HCT116 (cell line): ENCODE data around the gene MST1R. TPM values are rescaled to one million over a fixed set of nuclear protein-coding genes. Genes with fewer than 3 reads are reported as not detected.

Experiments
- ATAC-seq: fragments of 200-7000 bp; cut with Tn5 transposase; 2 replicates; pipeline ENCODE4 v1.9.1; 2020; ENCODE audit warnings: mild to moderate bottlenecking, moderate library complexity
- BruUV-seq: library from RNA; stranded (reverse); fragments of 400-500 nt; replicated peaks from 2 replicates; lab custom pipeline; 2021; lab: Mats Ljungman, UMichigan
- CTCF ChIA-PET: fragments of 300-600 bp; sonication (Branson Sonifier 250); formaldehyde crosslinking; loops from one replicate; lab custom pipeline; 2021; ENCODE audit warnings: antibody characterized with exemption; lab: Charles Lee
- POLR2A ChIA-PET: fragments of 300-600, 350-600 bp; sonication (Branson Sonifier 250); formaldehyde crosslinking; loops from one replicate; lab custom pipeline; 2021; ENCODE audit warnings: antibody characterized with exemption; lab: Charles Lee
- RAD21 ChIA-PET, 2 experiments: fragments of 300-600 bp; sonication (Branson Sonifier 250); formaldehyde crosslinking; loops; one replicate each; lab custom pipeline; 2023; ENCODE audit warnings: low total read pairs in 2 of 2; ENCODE audit not compliant: uncharacterized antibody in 2 of 2, unreplicated experiment in 2 of 2, low non-redundant PET in 1 of 2; lab: Charles Lee
- DNase-seq: peaks from one replicate; pipeline ENCODE4 v3.0.0-alpha.2; 2010; ENCODE audit warnings: low read depth, low spot score
- H2AFZ ChIP-seq: fragments of 200-600 bp; shearing (Covaris generic), sonication (generic); 2 replicates; pipeline ENCODE4 v1.6.1; 2017; ENCODE audit warnings: low read depth, mixed run types, mixed read lengths, antibody characterized with exemption, low read length; ENCODE audit not compliant: poor library complexity, severe bottlenecking
- H3K27ac ChIP-seq: 2 replicates; pipeline ENCODE4 v1.5.1; 2012; ENCODE audit warnings: low read depth, low read length
- H3K27me3 ChIP-seq: fragments of 200-600 bp; sonication (generic); 2 replicates; pipeline ENCODE4 v1.6.1; 2016; ENCODE audit warnings: mixed run types, low read length, mixed read lengths; ENCODE audit not compliant: insufficient read depth
- H3K36me3 ChIP-seq, 2 experiments: fragments of 200-500 bp in 1 of 2; fragments of 200-600 bp in 1 of 2; sonication (Bioruptor generic) in 1 of 2; sonication (generic) in 1 of 2; 2 replicates each; pipeline versions ENCODE4 v1.5.1 to v1.6.1; 2014 to 2016; ENCODE audit warnings: low read length in 2 of 2, inconsistent platforms in 1 of 2, mixed read lengths in 1 of 2, mixed run types in 1 of 2; ENCODE audit not compliant: insufficient read depth in 2 of 2, control insufficient read depth in 1 of 2
- H3K4me1 ChIP-seq, 2 experiments: fragments of 200-600 bp in 1 of 2; sonication (generic) in 1 of 2; 2 replicates each; pipeline versions ENCODE4 v1.5.1 to v1.6.1; 2012 to 2017; ENCODE audit warnings: low read length in 2 of 2, inconsistent platforms in 1 of 2, mild to moderate bottlenecking in 1 of 2, mixed read lengths in 1 of 2, mixed run types in 1 of 2, moderate library complexity in 1 of 2; ENCODE audit not compliant: insufficient read depth in 2 of 2, control insufficient read depth in 1 of 2
- H3K4me2 ChIP-seq: fragments of 200-600 bp; sonication (generic); 2 replicates; pipeline ENCODE4 v1.6.1; 2017; ENCODE audit warnings: mixed run types, low read length, mixed read lengths
- H3K4me3 ChIP-seq, 2 experiments: fragments of 200-600 bp in 1 of 2; sonication (generic) in 1 of 2; replicated peaks in 1 of 2; 2 replicates each; pipeline ENCODE4 v1.5.1; 2011 to 2016; ENCODE audit warnings: low read length in 2 of 2, control low read depth in 1 of 2, low read depth in 1 of 2, mild to moderate bottlenecking in 1 of 2, mixed read lengths in 1 of 2, mixed run types in 1 of 2
- H3K79me2 ChIP-seq: fragments of 200-600 bp; sonication (generic); 2 replicates; pipeline ENCODE4 v1.6.1; 2017; ENCODE audit warnings: mild to moderate bottlenecking, mixed run types, low read length, moderate library complexity, mixed read lengths; ENCODE audit not compliant: insufficient read depth
- H3K9ac ChIP-seq: fragments of 200-600 bp; sonication (generic); 2 replicates; pipeline ENCODE4 v1.6.1; 2016; ENCODE audit warnings: low read length, mixed read lengths
- H3K9me2 ChIP-seq: fragments of 200-600 bp; sonication (generic), shearing (Covaris generic); 2 replicates; pipeline ENCODE4 v1.6.1; 2017; ENCODE audit warnings: mixed run types, mild to moderate bottlenecking, moderate library complexity; ENCODE audit not compliant: insufficient read depth
- H3K9me3 ChIP-seq, 2 experiments: fragments of 200-500 bp in 1 of 2; fragments of 200-600 bp in 1 of 2; sonication (Bioruptor generic) in 1 of 2; sonication (generic) in 1 of 2; 2 replicates each; pipeline ENCODE4 v1.6.1; 2014 to 2017; ENCODE audit warnings: low read length in 2 of 2, mixed read lengths in 2 of 2, inconsistent platforms in 1 of 2, low read depth in 1 of 2, mild to moderate bottlenecking in 1 of 2, mixed run types in 1 of 2, moderate library complexity in 1 of 2; ENCODE audit not compliant: control insufficient read depth in 1 of 2, insufficient read depth in 1 of 2
- H4K20me1 ChIP-seq: fragments of 200-600 bp; sonication (generic), shearing (Covaris generic); 2 replicates; pipeline ENCODE4 v1.6.1; 2017; ENCODE audit warnings: mixed run types, mild to moderate bottlenecking, moderate library complexity; ENCODE audit not compliant: insufficient read depth
- ATF3 ChIP-seq: IDR thresholded peaks from 2 replicates; pipeline ENCODE4 v1.6.1; 2012
- CBX3 ChIP-seq: IDR thresholded peaks from 2 replicates; pipeline ENCODE4 v1.6.1; 2012; ENCODE audit warnings: low read depth
- CEBPB ChIP-seq: IDR thresholded peaks from 2 replicates; pipeline ENCODE4 v1.6.1; 2012; ENCODE audit warnings: low read depth
- ELF1 ChIP-seq: IDR thresholded peaks from 2 replicates; pipeline ENCODE4 v1.6.1; 2012; ENCODE audit warnings: low read depth, borderline replicate concordance
- EZH2 ChIP-seq: fragments of 200-600 bp; sonication (generic); IDR thresholded peaks from 2 replicates; pipeline ENCODE4 v1.6.1; 2017; ENCODE audit warnings: antibody characterized with exemption, mixed run types
- FOSL1 ChIP-seq: IDR thresholded peaks from 2 replicates; pipeline ENCODE4 v1.6.1; 2012; ENCODE audit warnings: low read depth
- JUND ChIP-seq: IDR thresholded peaks from 2 replicates; pipeline ENCODE4 v1.6.1; 2012
- POLR2A ChIP-seq: IDR thresholded peaks from 2 replicates; pipeline ENCODE4 v1.7.0; 2011; ENCODE audit warnings: borderline replicate concordance; ENCODE audit not compliant: insufficient read depth, insufficient read length; ENCODE audit errors: extremely low read depth
- POLR2AphosphoS5 ChIP-seq: IDR thresholded peaks from 2 replicates; pipeline ENCODE4 v1.6.1; 2011; ENCODE audit warnings: mild to moderate bottlenecking, low read depth, low read length, moderate library complexity
- REST ChIP-seq: IDR thresholded peaks from 2 replicates; pipeline ENCODE4 v1.6.1; 2012; ENCODE audit warnings: low read depth
- SP1 ChIP-seq: IDR thresholded peaks from 2 replicates; pipeline ENCODE4 v1.6.1; 2012; ENCODE audit warnings: low read depth
- SRF ChIP-seq: IDR thresholded peaks from 2 replicates; pipeline ENCODE4 v1.6.1; 2012; ENCODE audit warnings: low read depth
- TCF7L2 ChIP-seq: IDR thresholded peaks from 2 replicates; pipeline ENCODE4 v1.7.0; 2011; ENCODE audit warnings: borderline replicate concordance, inconsistent platforms; ENCODE audit not compliant: insufficient read depth, insufficient read length; ENCODE audit errors: extremely low read depth
- ZFX ChIP-seq: fragments of 450-650 bp; IDR thresholded peaks from 2 replicates; pipeline ENCODE4 v1.6.1; 2017
- ZNF274 ChIP-seq: fragments of 200-500 bp; sonication (Bioruptor generic); IDR thresholded peaks from 2 replicates; pipeline ENCODE4 v1.6.1; 2014; ENCODE audit warnings: mild to moderate bottlenecking, low read depth, low read length, inconsistent platforms
- intact Hi-C: fragments of 100-400 bp; cut with micrococcal nuclease; formaldehyde crosslinking; loops from 2 replicates; pipeline ENCODE4 v1.10.0; 2022
- total RNA-seq: library from RNA; stranded (reverse); gene quantifications from one replicate; pipeline ENCODE4 v1.2.1, GENCODE V29; 2021; ENCODE audit not compliant: unreplicated experiment
- TF ChIP-seq, protein P1 (sequence below): IDR thresholded peaks from 2 replicates; pipeline ENCODE4 v1.6.1; 2012
- TF ChIP-seq, protein P2 (sequence below), 3 experiments: fragments of 200-600 bp in 1 of 3; sonication (generic) in 1 of 3; IDR thresholded peaks in 2 of 3; conservative IDR thresholded peaks in 1 of 3; 2 replicates each; pipeline ENCODE4 v1.5.1; 2012 to 2017; ENCODE audit warnings: low read depth in 2 of 3, low read length in 2 of 3, antibody characterized with exemption in 1 of 3, borderline replicate concordance in 1 of 3, control low read depth in 1 of 3, mild to moderate bottlenecking in 1 of 3, mixed read lengths in 1 of 3, mixed run types in 1 of 3, moderate library complexity in 1 of 3; ENCODE audit not compliant: insufficient read depth in 1 of 3

The MST1R gene
- total RNA-seq, 1 experiment from 2014 or later, result 113 TPM

DNA sequence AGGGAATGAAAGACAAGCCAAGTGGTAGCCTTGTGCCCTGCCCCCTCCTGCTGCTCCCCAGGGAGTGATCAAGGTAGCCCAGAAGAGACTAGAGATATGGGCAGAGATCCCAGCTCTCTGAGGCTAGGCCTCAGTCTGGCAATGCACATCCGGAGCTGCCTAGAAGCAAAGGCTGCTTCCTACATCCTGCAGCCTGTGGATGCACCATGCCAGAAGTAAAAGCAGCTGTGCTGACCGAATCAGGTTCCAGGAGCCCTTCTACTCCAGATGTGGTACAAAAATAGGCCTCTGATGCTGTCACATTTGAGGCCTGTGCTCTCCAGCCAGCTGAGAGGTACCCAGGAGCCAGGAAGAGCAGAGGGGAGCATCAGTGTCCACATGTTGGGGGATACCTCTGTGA lies 63.3 kb downstream of the MST1R start:
- TF ChIP-seq CBX3 (no peak), ZNF274 (no peak), ZFX (no peak), JUND (no peak), SRF (no peak), ATF3 (no peak), REST (no peak), SP1 (no peak), CEBPB (no peak), ELF1 (no peak), FOSL1 (no peak), EZH2 (no peak), POLR2A (no peak), POLR2AphosphoS5 (no peak), TCF7L2 (no peak)
- TF ChIP-seq, protein P1, sequence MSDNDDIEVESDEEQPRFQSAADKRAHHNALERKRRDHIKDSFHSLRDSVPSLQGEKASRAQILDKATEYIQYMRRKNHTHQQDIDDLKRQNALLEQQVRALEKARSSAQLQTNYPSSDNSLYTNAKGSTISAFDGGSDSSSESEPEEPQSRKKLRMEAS, result no peak
- TF ChIP-seq, protein P2, sequence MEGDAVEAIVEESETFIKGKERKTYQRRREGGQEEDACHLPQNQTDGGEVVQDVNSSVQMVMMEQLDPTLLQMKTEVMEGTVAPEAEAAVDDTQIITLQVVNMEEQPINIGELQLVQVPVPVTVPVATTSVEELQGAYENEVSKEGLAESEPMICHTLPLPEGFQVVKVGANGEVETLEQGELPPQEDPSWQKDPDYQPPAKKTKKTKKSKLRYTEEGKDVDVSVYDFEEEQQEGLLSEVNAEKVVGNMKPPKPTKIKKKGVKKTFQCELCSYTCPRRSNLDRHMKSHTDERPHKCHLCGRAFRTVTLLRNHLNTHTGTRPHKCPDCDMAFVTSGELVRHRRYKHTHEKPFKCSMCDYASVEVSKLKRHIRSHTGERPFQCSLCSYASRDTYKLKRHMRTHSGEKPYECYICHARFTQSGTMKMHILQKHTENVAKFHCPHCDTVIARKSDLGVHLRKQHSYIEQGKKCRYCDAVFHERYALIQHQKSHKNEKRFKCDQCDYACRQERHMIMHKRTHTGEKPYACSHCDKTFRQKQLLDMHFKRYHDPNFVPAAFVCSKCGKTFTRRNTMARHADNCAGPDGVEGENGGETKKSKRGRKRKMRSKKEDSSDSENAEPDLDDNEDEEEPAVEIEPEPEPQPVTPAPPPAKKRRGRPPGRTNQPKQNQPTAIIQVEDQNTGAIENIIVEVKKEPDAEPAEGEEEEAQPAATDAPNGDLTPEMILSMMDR (IDR thresholded peaks at IDR 0.05 in 2 of 3, conservative IDR thresholded peaks at IDR 0.05 in 1 of 3; ENCODE audit: borderline replicate concordance in 1 of 3, insufficient read depth in 1 of 3, low read depth in 2 of 3, low read length in 2 of 3), result no peak
- Histone ChIP-seq H2AFZ (no peak overlapping the region), H3K27me3 (no peaks in the 10 kb centered on the region), H3K79me2 (no peaks in the 10 kb centered on the region), H3K4me3 (no peak overlapping the region), H3K9me2 (no peaks in the 10 kb centered on the region), H3K36me3 (peaks cover 7 to 29% of the 10 kb centered on the region in 2 experiments; a peak in 3 of 4 replicates), H4K20me1 (no peaks in the 10 kb centered on the region; the same call in 1 of the 2 replicates), H3K4me1 (peaks cover 4 to 10% of the 10 kb centered on the region in 2 experiments; a peak in 1 of 4 replicates), H3K4me2 (no peak overlapping the region), H3K9me3 (no peaks in the 10 kb centered on the region), H3K27ac (no peak overlapping the region), H3K9ac (no peak overlapping the region)
- ChIA-PET CTCF (interaction anchor here (1.8 to 2.8 kb wide), 3 partner anchors 38 to 301 kb away, joined by 5 to 13 read pairs (median 6); partner anchors contain the start of gene INKA1), RAD21 (no interaction called here), POLR2A (no interaction called here)
- DNase-seq (no peak), ATAC-seq (no peak)
- no TSS peak for BruUV-seq
- intact Hi-C loops, result no loop called here
